PC-9 (cell line): ENCODE data around the gene JARID2. TPM values are rescaled to one million over a fixed set of nuclear protein-coding genes. Genes with fewer than 3 reads are reported as not detected.

ENCODE experiments used
- BruUV-seq: library from RNA; stranded (reverse); fragments of 400-500 nt; replicated peaks from 2 replicates; lab custom pipeline; 2021; lab: Mats Ljungman, UMichigan
- CTCF ChIA-PET: fragments of 300-600 bp; sonication (Branson Sonifier 250); formaldehyde crosslinking; loops from one replicate; lab custom pipeline; 2022; ENCODE audit warnings: antibody characterized with exemption; lab: Charles Lee
- POLR2A ChIA-PET: fragments of 300-600 bp; sonication (Branson Sonifier 250); formaldehyde crosslinking; loops from one replicate; lab custom pipeline; 2022; ENCODE audit warnings: antibody characterized with exemption; ENCODE audit not compliant: unreplicated experiment; lab: Charles Lee
- DNase-seq, 2 experiments: peaks; one replicate each; pipeline versions ENCODE4 v3.0.0 to v3.0.0-alpha.2; 2015 to 2022; ENCODE audit warnings: mixed read lengths in 1 of 2
- H2AFZ ChIP-seq: fragments of 200-600 bp; sonication (generic); 2 replicates; pipeline ENCODE4 v1.8.1; 2017; ENCODE audit warnings: antibody characterized with exemption
- H3F3A ChIP-seq: fragments of 200-600 bp; sonication (generic); 2 replicates; pipeline ENCODE4 v1.8.1; 2017; ENCODE audit warnings: antibody characterized with exemption, mild to moderate bottlenecking, low read depth; ENCODE audit not compliant: insufficient read depth
- H3K27ac ChIP-seq: fragments of 200-600 bp; sonication (generic); 2 replicates; pipeline ENCODE4 v1.6.1; 2016; ENCODE audit warnings: mixed run types
- H3K27me3 ChIP-seq: fragments of 200-600 bp; sonication (generic); 2 replicates; pipeline ENCODE4 v1.6.1; 2016; ENCODE audit warnings: low read depth, mixed run types; ENCODE audit not compliant: insufficient read depth
- H3K36me3 ChIP-seq: fragments of 200-600 bp; sonication (generic); 2 replicates; pipeline ENCODE4 v1.6.1; 2016; ENCODE audit warnings: low read depth, mixed run types
- H3K4me1 ChIP-seq: fragments of 200-600 bp; sonication (generic); replicated peaks from 2 replicates; pipeline ENCODE4 v1.6.1; 2016; ENCODE audit warnings: mixed run types; ENCODE audit not compliant: insufficient read depth
- H3K4me2 ChIP-seq: fragments of 200-600 bp; sonication (generic); 2 replicates; pipeline ENCODE4 v1.6.1; 2017; ENCODE audit warnings: mixed run types
- H3K4me3 ChIP-seq: fragments of 200-600 bp; sonication (generic); 2 replicates; pipeline ENCODE4 v1.6.1; 2016; ENCODE audit warnings: mixed run types
- H3K79me2 ChIP-seq: fragments of 200-600 bp; sonication (generic); 2 replicates; pipeline ENCODE4 v1.6.1; 2017; ENCODE audit warnings: low read depth, mixed run types
- H3K9me2 ChIP-seq: fragments of 200-600 bp; sonication (generic); 2 replicates; pipeline ENCODE4 v1.8.1; 2017; ENCODE audit warnings: mild to moderate bottlenecking; ENCODE audit not compliant: insufficient read depth
- H3K9me3 ChIP-seq: fragments of 200-600 bp; sonication (generic); 2 replicates; pipeline ENCODE4 v1.8.1; 2016; ENCODE audit warnings: low read depth; ENCODE audit not compliant: insufficient read depth
- H4K20me1 ChIP-seq: fragments of 200-600 bp; sonication (generic); 2 replicates; pipeline ENCODE4 v1.8.1; 2017; ENCODE audit not compliant: insufficient read depth
- CTCF ChIP-seq: fragments of 200-600 bp; sonication (generic); conservative IDR thresholded peaks from 2 replicates; pipeline ENCODE4 v1.6.1; 2017; ENCODE audit warnings: mixed run types, antibody characterized with exemption, mild to moderate bottlenecking, moderate library complexity
- EZH2 ChIP-seq: fragments of 200-600 bp; sonication (generic); IDR thresholded peaks from 2 replicates; pipeline ENCODE4 v1.8.0; 2017; ENCODE audit warnings: antibody characterized with exemption, low read depth
- intact Hi-C: fragments of 100-400 bp; cut with micrococcal nuclease; formaldehyde crosslinking; loops from one replicate; pipeline ENCODE4 v1.10.0; 2022; ENCODE audit not compliant: unreplicated experiment
- total RNA-seq: library from RNA; stranded (reverse); gene quantifications from 2 replicates; pipeline ENCODE4 v1.2.3, GENCODE V29; 2021

JARID2 gene
- total RNA-seq, 1 experiment from 2014 or later, result 35.0 TPM

GRCh38 chr6:15530411-15530810 is 284.5 kb downstream of the JARID2 start:
- BruUV-seq, result no TSS peak
- POLR2A ChIA-PET, result no interaction called here

GRCh38 chr6:15531973-15532372 is 286.1 kb downstream of the JARID2 start:
- H3K27ac ChIP-seq, result no peak overlapping the region
- no peak overlapping the region for H3K4me3 ChIP-seq
- no peaks in the 10 kb centered on the region for H3K9me3 ChIP-seq
- H3F3A ChIP-seq, result no peaks in the 10 kb centered on the region
- intact Hi-C loops, result no loop called here
- no peaks in the 10 kb centered on the region for H3K27me3 ChIP-seq
- H2AFZ ChIP-seq, result no peak overlapping the region
- H4K20me1 ChIP-seq, result no peaks in the 10 kb centered on the region
- H3K9me2 ChIP-seq, result no peaks in the 10 kb centered on the region
- no TSS peak for BruUV-seq
- ChIA-PET POLR2A (no interaction called here), CTCF (no interaction called here)
- no peak for TF ChIP-seq EZH2
- no peak for TF ChIP-seq CTCF
- H3K36me3 ChIP-seq, result no peaks in the 10 kb centered on the region
- no peaks in the 10 kb centered on the region for H3K4me1 ChIP-seq
- no peak for DNase-seq
- H3K79me2 ChIP-seq, result no peaks in the 10 kb centered on the region
- no peak overlapping the region for H3K4me2 ChIP-seq

More at GRCh38 chr6:15530411-15530810, 284.5 kb downstream of the JARID2 start:
- Histone ChIP-seq H3F3A (no peaks in the 10 kb centered on the region), H3K4me3 (no peak overlapping the region), H3K36me3 (no peaks in the 10 kb centered on the region), H3K9me2 (no peaks in the 10 kb centered on the region), H4K20me1 (no peaks in the 10 kb centered on the region), H3K27ac (no peak overlapping the region), H3K4me2 (no peak overlapping the region), H3K27me3 (no peaks in the 10 kb centered on the region), H2AFZ (no peak overlapping the region), H3K4me1 (no peaks in the 10 kb centered on the region), H3K79me2 (no peaks in the 10 kb centered on the region), H3K9me3 (no peaks in the 10 kb centered on the region)
- CTCF ChIA-PET, result no interaction called here
- DNase-seq, result no peak
- intact Hi-C loops, result no loop called here
- no peak for TF ChIP-seq CTCF
- TF ChIP-seq EZH2, result no peak

- ChIA-PET CTCF (no interaction called here), POLR2A (no interaction called here)
- DNase-seq, result no peak
- Histone ChIP-seq H4K20me1 (no peaks in the 10 kb centered on the region), H3K4me2 (no peak overlapping the region), H3K36me3 (no peaks in the 10 kb centered on the region), H3K27me3 (no peaks in the 10 kb centered on the region), H3K4me3 (no peak overlapping the region), H3K9me2 (no peaks in the 10 kb centered on the region), H3F3A (no peaks in the 10 kb centered on the region), H3K4me1 (no peaks in the 10 kb centered on the region), H3K79me2 (no peaks in the 10 kb centered on the region), H3K9me3 (no peaks in the 10 kb centered on the region), H3K27ac (no peak overlapping the region), H2AFZ (no peak overlapping the region)
- no TSS peak for BruUV-seq
- no peak for TF ChIP-seq CTCF
- TF ChIP-seq EZH2, result no peak
- intact Hi-C loops, result no loop called here
These were observed 287.6 kb downstream of the JARID2 start for GRCh38 chr6:15533379-15534026.
